Fibroblast of lung (primary cell): ENCODE data around the gene TNNT3. TPM values are rescaled to one million over a fixed set of nuclear protein-coding genes. Genes with fewer than 3 reads are reported as not detected.
"Not testable (repeated sequence)": the region's sequence is repeated elsewhere in the genome, so short reads cannot be mapped to it uniquely, and the experiment has no call there.

Source experiments
- DNase-seq, 2 donors: peaks; one replicate each; pipeline versions ENCODE4 v3.0.0 to v3.0.0-alpha.2; 2010; ENCODE audit warnings: low read depth in 2 of 2
- H2AFZ ChIP-seq: 2 replicates; pipeline ENCODE4 v1.5.1; 2012; ENCODE audit warnings: low read length, control low read depth, inconsistent platforms
- H3K27ac ChIP-seq: 2 replicates; pipeline ENCODE4 v1.5.1; 2011; ENCODE audit warnings: low read length, control low read depth; ENCODE audit not compliant: insufficient read depth
- H3K27me3 ChIP-seq: 2 replicates; pipeline ENCODE4 v1.5.1; 2011; ENCODE audit warnings: mild to moderate bottlenecking, low read length; ENCODE audit not compliant: control insufficient read depth, insufficient read depth
- H3K36me3 ChIP-seq: 2 replicates; pipeline ENCODE4 v1.5.1; 2011; ENCODE audit warnings: low read length; ENCODE audit not compliant: control insufficient read depth, insufficient read depth
- H3K4me1 ChIP-seq: 2 replicates; pipeline ENCODE4 v1.5.1; 2011; ENCODE audit warnings: low read length; ENCODE audit not compliant: control insufficient read depth, insufficient read depth; ENCODE audit errors: extremely low read depth
- H3K4me2 ChIP-seq: 2 replicates; pipeline ENCODE4 v1.5.1; 2011; ENCODE audit warnings: low read length, control low read depth; ENCODE audit not compliant: insufficient read depth; ENCODE audit errors: extremely low read depth
- H3K4me3 ChIP-seq, 4 experiments: fragments of 200-600 bp in 1 of 4; sonication (generic) in 1 of 4; replicated peaks in 1 of 4; 2 replicates each; pipeline ENCODE4 v1.5.1; 2011 to 2016; ENCODE audit warnings: low read length in 4 of 4, low read depth in 3 of 4, mild to moderate bottlenecking in 3 of 4, control low read depth in 2 of 4, inconsistent platforms in 1 of 4, mixed read lengths in 1 of 4; ENCODE audit not compliant: insufficient read depth in 1 of 4; ENCODE audit errors: control extremely low read depth in 1 of 4
- H3K79me2 ChIP-seq: 2 replicates; pipeline ENCODE4 v1.5.1; 2012; ENCODE audit warnings: mild to moderate bottlenecking, low read length, inconsistent platforms; ENCODE audit not compliant: control insufficient read depth, insufficient read depth
- H3K9ac ChIP-seq: 2 replicates; pipeline ENCODE4 v1.5.1; 2011; ENCODE audit warnings: mild to moderate bottlenecking, low read length, control low read depth; ENCODE audit not compliant: insufficient read depth
- H3K9me3 ChIP-seq: 2 replicates; pipeline ENCODE4 v1.5.1; 2012; ENCODE audit warnings: low read depth, low read length; ENCODE audit not compliant: control insufficient read depth, insufficient read depth
- H4K20me1 ChIP-seq: 2 replicates; pipeline ENCODE4 v1.5.1; 2011; ENCODE audit warnings: low read length; ENCODE audit not compliant: control insufficient read depth, insufficient read depth; ENCODE audit errors: extremely low read depth
- EZH2 ChIP-seq: IDR thresholded peaks from 2 replicates; pipeline ENCODE4 v1.5.1; 2012; ENCODE audit warnings: low read length, control low read depth, mild to moderate bottlenecking; ENCODE audit errors: missing control alignments
- polyA plus RNA-seq, 2 donors: library from polyadenylated mRNA; depleted of rRNA in 1 of 2; stranded (reverse) in 1 of 2; unstranded in 1 of 2; fragments of >200 nt; gene quantifications; 2 replicates each; pipeline ENCODE4 v1.2.1, GENCODE V29; 2011 to 2012; ENCODE audit warnings: missing spikeins in 1 of 2
- total RNA-seq: library from RNA; depleted of rRNA; stranded (reverse); fragments of >200 nt; gene quantifications from 2 replicates; pipeline ENCODE4 v1.2.1, GENCODE V29; 2014
- TF ChIP-seq, protein P1 (sequence below), 2 donors: IDR thresholded peaks in 1 of 2; conservative IDR thresholded peaks in 1 of 2; 1 replicate in 1 of 2; 2 replicates in 1 of 2; pipeline ENCODE4 v1.5.1; 2011 to 2012; ENCODE audit warnings: low read length in 2 of 2, control low read depth in 1 of 2, inconsistent platforms in 1 of 2, low read depth in 1 of 2, mild to moderate bottlenecking in 1 of 2

TNNT3 gene
- total and polyA plus RNA-seq, 2 donors (not counting 1 experiment from before 2014, with no cell fraction given) = not detected

DNA sequence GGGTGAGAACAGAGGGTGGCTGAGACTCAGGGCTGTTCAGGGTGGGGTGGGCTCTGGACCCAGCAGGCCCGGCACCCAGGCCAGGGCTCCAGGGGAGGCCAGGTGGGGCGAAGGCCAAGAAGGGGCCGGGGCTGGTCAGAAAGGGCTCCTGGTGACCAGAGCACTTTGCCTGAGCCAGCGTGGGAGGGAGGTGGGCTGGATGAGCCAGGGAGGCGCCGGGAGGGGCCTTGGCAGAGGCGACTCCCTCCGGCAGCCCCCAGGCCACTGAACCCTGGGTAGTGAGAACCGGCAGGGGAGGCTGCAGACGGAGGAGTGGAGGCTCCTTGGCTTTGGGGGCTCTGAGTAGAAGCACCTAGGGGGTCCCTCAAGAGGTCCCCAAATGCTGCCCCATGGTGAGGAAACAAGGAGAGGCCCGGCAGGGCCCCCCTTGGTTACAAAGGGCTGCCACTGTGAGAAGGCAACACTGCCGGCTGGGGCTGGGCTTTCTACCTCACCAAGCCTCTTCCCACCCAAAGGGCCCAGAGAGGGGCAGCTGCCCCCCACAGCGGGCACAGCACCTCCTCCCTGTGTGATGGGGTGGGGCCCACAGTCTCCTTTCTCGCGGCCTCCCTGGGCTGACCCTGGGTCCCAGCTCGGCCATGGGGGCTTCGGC lies 44.9 kb upstream of the TNNT3 start:
- not testable (repeated sequence) for H3K4me1 ChIP-seq, H4K20me1 ChIP-seq, H2AFZ ChIP-seq, H3K4me2 ChIP-seq, H3K27me3 ChIP-seq, H3K27ac ChIP-seq, DNase-seq, H3K9ac ChIP-seq, H3K9me3 ChIP-seq, H3K4me3 ChIP-seq, H3K79me2 ChIP-seq, H3K36me3 ChIP-seq

DNA sequence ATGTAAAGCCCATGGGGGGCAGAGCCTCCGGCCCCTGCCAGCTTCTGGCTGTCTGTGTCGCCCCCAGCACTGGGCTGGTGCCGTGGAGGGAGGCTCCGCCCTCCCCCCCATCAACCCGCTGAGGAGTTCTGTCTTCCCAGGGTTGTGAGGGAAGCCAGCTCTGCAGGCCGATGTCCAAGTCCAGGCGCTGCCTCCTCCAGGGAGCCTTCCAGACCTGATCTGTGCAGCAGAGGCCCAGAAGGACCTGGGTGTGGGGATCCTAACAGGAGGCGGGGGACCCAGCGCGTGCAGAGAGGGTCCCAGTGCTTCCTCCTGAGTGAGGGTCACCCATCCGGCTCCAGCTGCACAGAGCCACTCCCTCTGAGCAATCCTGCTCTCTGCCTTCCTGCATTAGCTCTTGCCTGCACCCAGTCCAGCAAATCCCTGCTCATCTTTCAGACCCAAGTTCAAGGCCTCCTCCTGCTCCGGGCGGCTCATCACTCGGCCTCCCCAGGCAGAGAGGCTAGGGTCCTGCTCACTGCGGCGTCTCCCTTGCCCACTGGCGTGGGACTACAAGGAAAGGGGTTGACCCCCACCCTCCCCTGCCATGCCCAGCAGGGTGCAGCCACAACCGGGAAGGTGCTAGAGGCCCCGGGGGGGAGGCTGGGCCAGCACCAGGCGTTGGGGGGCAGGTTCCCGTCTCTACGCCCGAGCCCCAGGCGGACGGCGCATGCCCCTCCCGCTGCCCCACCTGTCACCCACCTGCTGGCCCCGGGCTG lies 44.2 kb upstream of the TNNT3 start:
- no peak overlapping the region for H3K4me3 ChIP-seq
- no peak overlapping the region for H3K4me2 ChIP-seq
- H3K36me3 ChIP-seq = no peaks in the 10 kb centered on the region
- no peaks in the 10 kb centered on the region for H4K20me1 ChIP-seq
- no peaks in the 10 kb centered on the region for H3K9me3 ChIP-seq
- no peak for TF ChIP-seq EZH2
- TF ChIP-seq, protein P1, sequence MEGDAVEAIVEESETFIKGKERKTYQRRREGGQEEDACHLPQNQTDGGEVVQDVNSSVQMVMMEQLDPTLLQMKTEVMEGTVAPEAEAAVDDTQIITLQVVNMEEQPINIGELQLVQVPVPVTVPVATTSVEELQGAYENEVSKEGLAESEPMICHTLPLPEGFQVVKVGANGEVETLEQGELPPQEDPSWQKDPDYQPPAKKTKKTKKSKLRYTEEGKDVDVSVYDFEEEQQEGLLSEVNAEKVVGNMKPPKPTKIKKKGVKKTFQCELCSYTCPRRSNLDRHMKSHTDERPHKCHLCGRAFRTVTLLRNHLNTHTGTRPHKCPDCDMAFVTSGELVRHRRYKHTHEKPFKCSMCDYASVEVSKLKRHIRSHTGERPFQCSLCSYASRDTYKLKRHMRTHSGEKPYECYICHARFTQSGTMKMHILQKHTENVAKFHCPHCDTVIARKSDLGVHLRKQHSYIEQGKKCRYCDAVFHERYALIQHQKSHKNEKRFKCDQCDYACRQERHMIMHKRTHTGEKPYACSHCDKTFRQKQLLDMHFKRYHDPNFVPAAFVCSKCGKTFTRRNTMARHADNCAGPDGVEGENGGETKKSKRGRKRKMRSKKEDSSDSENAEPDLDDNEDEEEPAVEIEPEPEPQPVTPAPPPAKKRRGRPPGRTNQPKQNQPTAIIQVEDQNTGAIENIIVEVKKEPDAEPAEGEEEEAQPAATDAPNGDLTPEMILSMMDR (conservative IDR thresholded peaks at IDR 0.05 in 1 of 2, IDR thresholded peaks at IDR 0.05 in 1 of 2; ENCODE audit: low read depth in 1 of 2, low read length in 2 of 2) = no peak
- peaks cover 6% of the 10 kb centered on the region for H3K27me3 ChIP-seq
- H2AFZ ChIP-seq = no peak overlapping the region
- H3K9ac ChIP-seq = no peak overlapping the region
- no peak overlapping the region for H3K27ac ChIP-seq
- no peaks in the 10 kb centered on the region for H3K4me1 ChIP-seq
- no peak for DNase-seq
- H3K79me2 ChIP-seq = no peaks in the 10 kb centered on the region

DNA sequence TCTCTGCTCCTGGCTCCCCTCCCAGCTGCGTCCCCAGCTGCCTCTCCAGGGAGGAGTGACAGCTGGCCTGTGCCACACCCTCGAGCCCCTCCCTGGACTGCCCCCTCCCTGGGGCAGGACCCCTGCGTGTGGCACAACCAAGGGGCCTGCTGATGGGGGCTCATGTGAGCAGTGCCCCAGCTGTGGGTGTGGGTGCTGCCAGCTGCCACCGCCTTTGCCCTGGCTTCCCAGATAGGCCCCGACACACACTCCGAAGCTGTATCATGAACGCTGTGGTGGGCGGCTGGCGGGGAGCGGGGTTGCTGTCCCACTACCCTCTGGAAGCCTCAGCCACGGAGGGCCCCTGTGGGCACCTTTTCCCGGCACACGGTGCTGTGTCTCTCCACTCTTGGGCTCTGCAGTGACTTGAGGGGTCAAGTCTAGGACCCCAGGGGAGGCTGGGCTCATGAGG lies 43.6 kb upstream of the TNNT3 start:
- H3K36me3 ChIP-seq, DNase-seq, H3K27ac ChIP-seq, H3K79me2 ChIP-seq, H3K9me3 ChIP-seq, H4K20me1 ChIP-seq, H3K4me3 ChIP-seq, H3K9ac ChIP-seq, H3K4me1 ChIP-seq, H2AFZ ChIP-seq, H3K27me3 ChIP-seq, H3K4me2 ChIP-seq: not testable (repeated sequence)
